HG02610 (cell line): ENCODE measurements around the gene KLHL35.

Experiments
- ATAC-seq: cut with Tn5 transposase; IDR thresholded peaks from one replicate; pipeline ENCODE4 v1.9.1; 2021; ENCODE audit warnings: mild to moderate bottlenecking, moderate library complexity; ENCODE audit not compliant: unreplicated experiment

KLHL35 gene

GRCh38 chr11:75432911-75433321, at the start of gene KLHL35:
Gene KLHL35 (minus strand): TSS chr11:75433203. CDS start chr11:75430629, 2,574 bp downstream.
- no peak for ATAC-seq

GRCh38 chr11:75481922-75482606, 49.1 kb upstream of the KLHL35 start:
- ATAC-seq: no peak

- ATAC-seq: no peak
Measured at GRCh38 chr11:75481223-75481921, 48.4 kb upstream of the KLHL35 start.

GRCh38 chr11:75480185-75481175, 47.5 kb upstream of the KLHL35 start:
- ATAC-seq: no peak

- ATAC-seq: no peak
Measured at GRCh38 chr11:75479597-75480145, 46.7 kb upstream of the KLHL35 start.

GRCh38 chr11:75478783-75479596, 46.0 kb upstream of the KLHL35 start:
- no peak for ATAC-seq

- no peak for ATAC-seq
Measured at GRCh38 chr11:75477614-75477935, 44.6 kb upstream of the KLHL35 start.

GRCh38 chr11:75476739-75477613, 44.0 kb upstream of the KLHL35 start:
- ATAC-seq: no peak

- ATAC-seq: no peak
Measured at GRCh38 chr11:75475767-75476650, 43.0 kb upstream of the KLHL35 start.

GRCh38 chr11:75474878-75475766, 42.1 kb upstream of the KLHL35 start:
- no peak for ATAC-seq

GRCh38 chr11:75474240-75474639, 41.2 kb upstream of the KLHL35 start:
- ATAC-seq: no peak

GRCh38 chr11:75473684-75474083, 40.7 kb upstream of the KLHL35 start:
- ATAC-seq: no peak

- no peak for ATAC-seq
Measured at GRCh38 chr11:75472081-75472732, 39.2 kb upstream of the KLHL35 start.

GRCh38 chr11:75471176-75471973, 38.4 kb upstream of the KLHL35 start:
- ATAC-seq: no peak

- no peak for ATAC-seq
Measured at GRCh38 chr11:75470476-75471080, 37.6 kb upstream of the KLHL35 start.
